NCI-H748 (cell line): ENCODE results near the gene FAM222B.
"Not testable (repeated sequence)": the region's sequence is repeated elsewhere in the genome, so short reads cannot be mapped to it uniquely, and the experiment has no call there.

Experiments used
- DNase-seq: peaks from one replicate; lab custom pipeline; 2025; ENCODE audit not compliant: unreplicated experiment; lab: John Stamatoyannopoulos, UW

FAM222B gene

GRCh38 chr17:28841901-28842281, 699 bp downstream of the FAM222B start:
- DNase-seq = peak; percentile 66

GRCh38 chr17:28839221-28839620, 3.4 kb downstream of the FAM222B start:
- no peak for DNase-seq

DNA sequence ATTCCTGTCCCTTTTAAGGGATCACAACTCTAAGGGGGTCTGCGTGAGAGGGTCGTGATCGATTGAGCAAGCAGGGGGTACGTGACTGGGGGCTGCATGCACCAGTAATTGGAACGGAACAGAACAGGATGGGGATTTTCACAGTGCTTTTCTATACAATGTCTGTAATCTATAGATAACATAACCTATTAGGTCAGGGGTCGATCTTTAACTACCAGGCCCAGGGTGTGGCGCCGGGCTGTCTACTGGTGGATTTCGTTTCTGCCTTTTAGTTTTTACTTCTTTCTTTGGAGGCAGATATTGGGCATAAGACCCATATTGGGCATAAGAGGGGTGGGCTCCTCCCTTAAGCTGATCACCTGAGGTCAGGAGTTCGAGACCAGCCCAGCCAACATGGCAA, 6.0 kb downstream of the FAM222B start:
- DNase-seq = not testable (repeated sequence)

- no peak for DNase-seq
Measured at GRCh38 chr17:28834420-28834819, 8.2 kb downstream of the FAM222B start.

GRCh38 chr17:28828294-28829040, 14.1 kb downstream of the FAM222B start:
- no peak for DNase-seq

DNA sequence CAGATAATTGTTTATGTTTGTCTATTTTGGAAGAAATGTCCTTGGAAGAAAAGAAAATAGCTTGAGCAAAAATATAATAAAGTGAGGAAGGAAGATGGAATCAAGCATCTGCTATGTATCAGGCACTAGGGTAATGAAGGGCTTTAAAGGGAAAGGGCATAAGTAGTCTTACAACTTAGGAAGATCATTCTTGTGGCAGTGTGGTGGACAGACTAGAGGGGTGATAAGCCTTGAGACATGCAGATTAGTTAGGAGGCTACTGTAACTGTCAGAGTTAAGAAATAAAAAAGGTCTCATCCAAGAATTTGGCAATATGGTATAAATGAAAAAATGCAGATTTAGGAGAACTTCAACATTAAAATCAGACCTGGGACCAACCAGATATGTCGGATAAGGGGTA, 14.9 kb downstream of the FAM222B start:
- no peak for DNase-seq

DNA sequence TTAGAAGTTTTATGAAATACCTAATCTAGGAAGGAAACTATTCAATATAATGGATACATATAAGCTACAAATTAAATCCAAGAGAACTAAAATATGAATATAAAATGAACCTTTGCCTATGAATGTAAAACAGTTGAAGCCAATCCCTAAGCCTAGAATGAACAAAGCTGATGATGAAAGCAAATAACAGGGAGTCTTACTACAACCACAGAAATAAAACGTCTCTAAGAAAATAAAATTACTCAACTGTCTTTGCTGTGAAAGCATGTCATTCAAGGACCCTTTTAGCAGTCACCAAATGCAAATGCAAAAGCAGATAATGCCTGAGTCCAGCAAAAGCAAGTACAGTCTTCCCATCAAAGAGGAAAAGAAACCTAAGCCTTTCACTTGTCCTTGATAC, 23.0 kb downstream of the FAM222B start:
- DNase-seq = no peak

GRCh38 chr17:28818819-28819221, 23.8 kb downstream of the FAM222B start:
- no peak for DNase-seq

- no peak for DNase-seq
Measured at GRCh38 chr17:28816540-28816939, 26.1 kb downstream of the FAM222B start.

GRCh38 chr17:28812748-28813377, 29.7 kb downstream of the FAM222B start:
- DNase-seq = peak; percentile 97

DNA sequence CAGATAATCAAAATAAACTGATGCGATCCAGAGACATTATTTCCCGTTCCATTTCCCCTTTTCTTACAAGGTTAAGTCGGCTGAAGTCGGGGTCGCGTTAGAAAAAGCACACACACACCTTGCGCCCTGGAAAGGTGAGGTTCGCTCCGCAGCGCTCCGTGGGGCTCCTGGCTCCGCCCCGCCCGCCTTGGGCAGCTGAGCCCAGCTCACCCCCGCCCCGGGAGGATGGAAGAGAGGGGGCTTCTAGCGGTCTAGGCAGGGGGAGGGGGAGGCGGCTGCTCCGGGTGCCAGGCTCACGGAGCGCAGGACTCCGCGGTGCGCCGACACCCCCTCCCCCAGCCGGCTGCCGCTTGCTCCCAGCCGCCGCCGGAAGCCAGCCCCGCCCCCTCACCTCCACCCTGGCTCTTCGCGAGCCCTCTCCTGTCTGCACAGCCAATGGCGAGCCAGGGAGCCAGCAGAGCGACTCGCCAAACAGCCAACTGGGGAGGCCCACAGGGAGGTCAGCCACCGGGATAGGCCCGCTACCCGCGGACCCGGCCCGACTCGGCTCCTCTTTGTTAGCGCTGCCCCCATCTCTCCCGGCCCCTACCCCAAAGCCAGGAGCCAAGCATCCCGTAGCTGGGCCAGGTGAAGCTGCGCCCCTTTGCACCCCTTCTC, 30.4 kb downstream of the FAM222B start:
- peak; percentile 99 for DNase-seq

- peak; percentile 43 for DNase-seq
Measured at GRCh38 chr17:28811651-28812090, 30.9 kb downstream of the FAM222B start.

DNA sequence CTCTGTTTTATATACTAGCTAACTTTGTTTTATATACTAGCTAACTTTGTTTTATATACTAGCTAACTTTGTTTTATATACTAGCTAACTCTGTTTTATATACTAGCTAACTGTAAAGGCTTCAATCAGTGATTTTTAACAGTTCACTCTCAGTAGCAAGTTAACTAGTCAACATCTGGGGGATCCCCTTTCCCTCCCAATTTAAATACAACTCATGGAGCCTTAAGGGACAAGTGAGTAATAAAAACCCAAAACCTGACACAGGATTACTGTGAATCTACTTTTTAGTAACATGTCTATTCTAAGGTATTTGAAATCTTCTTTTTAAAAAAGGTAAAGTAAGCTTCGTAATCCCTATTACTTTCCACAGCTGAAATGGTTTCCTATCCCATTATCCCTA, 32.2 kb downstream of the FAM222B start:
- no peak for DNase-seq

GRCh38 chr17:28807925-28808634, 34.5 kb downstream of the FAM222B start:
- peak; percentile 79 for DNase-seq

DNA sequence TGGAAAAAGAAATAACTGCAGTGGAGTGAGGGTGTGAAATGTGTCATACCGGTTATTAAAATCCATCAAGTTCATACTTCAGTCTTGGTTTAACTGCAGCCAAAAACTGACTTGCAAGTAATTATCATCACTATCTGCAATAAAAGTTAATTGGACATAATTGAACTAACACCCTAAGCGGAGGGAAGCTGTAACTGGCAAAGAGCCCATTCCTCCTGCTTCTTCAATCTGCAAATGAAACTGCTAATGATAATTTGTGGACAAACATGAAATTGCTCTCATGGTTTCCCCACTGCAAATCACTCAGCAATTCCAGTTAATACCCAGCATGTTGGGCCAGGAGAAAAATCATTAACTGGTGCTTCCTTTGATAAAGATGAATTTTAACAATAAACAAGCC, 46.5 kb downstream of the FAM222B start:
- peak; percentile 88 for DNase-seq

- not testable (repeated sequence) for DNase-seq
Measured at GRCh38 chr17:28794846-28795441, 47.6 kb downstream of the FAM222B start.

- no peak for DNase-seq
Measured at GRCh38 chr17:28792877-28793661, 49.5 kb downstream of the FAM222B start.

- DNase-seq = no peak
Measured at GRCh38 chr17:28788100-28788499, 54.5 kb downstream of the FAM222B start.

- DNase-seq = no peak
Measured at GRCh38 chr17:28783161-28783560, 59.4 kb downstream of the FAM222B start.

DNA sequence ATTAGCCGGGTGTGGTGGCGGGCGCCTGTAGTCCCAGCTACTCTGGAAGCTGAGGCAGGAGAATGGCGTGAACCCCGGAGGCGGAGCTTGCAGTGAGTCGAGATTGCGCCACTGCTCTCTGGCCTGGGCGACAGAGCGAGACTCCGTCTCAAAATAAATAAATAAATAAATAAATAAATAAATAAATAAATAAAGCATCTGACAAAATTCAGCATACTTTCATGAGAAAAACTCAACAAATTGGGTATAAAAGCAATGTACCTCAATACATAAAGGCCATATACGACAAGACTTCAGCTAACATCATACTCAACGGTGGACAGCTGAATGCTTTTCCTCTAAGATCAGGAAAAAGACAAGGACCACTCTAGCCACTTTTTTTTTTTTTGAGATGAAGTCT, 63.0 kb downstream of the FAM222B start:
- DNase-seq = not testable (repeated sequence)
